Ovary (tissue), 3 donors: ENCODE measurements around the gene EIF2S2.

ENCODE experiments used
- EP300 ChIP-seq: sonication (generic); formaldehyde crosslinking; IDR thresholded peaks from one replicate; pipeline ENCODE4 v1.6.1; 2017; ENCODE audit warnings: antibody characterized with exemption
- TF ChIP-seq, protein P1 (sequence below), 3 donors: fragments of 450-650 bp in 2 of 3; fragments of 200-600 bp in 1 of 3; IDR thresholded peaks; one replicate each; pipeline versions ENCODE4 v1.5.1 to v1.8.0; 2016 to 2022; ENCODE audit warnings: antibody characterized with exemption in 3 of 3, mild to moderate bottlenecking in 1 of 3
- donor health status: DM: no; HTN: no; CAD: no.

DNA sequence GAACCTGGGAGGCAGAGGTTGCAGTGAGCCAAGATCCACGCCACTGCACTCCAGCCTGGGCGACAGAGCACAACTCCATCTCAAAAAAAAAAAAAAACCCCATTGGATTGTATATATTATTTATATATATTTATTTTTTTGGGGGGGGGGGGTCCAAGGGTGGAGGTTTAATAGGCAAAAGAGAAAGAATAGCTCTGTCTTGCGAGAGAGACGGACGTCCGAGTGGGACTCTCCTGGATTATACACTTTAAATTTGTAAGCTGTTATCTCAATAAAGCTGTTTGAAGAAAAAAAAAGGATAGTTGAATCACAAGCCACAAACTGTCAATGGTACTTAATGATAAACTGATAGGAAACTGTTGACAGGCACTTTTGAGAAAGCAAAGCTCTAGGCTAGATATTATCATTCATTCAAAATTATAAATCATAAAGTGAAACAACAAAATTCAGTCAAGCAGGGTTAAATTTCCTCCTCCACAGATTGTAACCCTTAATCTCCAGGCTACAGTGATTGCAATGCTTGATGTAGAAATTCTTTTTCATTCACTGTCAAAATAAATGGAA is 20.3 kb downstream of the EIF2S2 start:
- TF ChIP-seq, protein P1, sequence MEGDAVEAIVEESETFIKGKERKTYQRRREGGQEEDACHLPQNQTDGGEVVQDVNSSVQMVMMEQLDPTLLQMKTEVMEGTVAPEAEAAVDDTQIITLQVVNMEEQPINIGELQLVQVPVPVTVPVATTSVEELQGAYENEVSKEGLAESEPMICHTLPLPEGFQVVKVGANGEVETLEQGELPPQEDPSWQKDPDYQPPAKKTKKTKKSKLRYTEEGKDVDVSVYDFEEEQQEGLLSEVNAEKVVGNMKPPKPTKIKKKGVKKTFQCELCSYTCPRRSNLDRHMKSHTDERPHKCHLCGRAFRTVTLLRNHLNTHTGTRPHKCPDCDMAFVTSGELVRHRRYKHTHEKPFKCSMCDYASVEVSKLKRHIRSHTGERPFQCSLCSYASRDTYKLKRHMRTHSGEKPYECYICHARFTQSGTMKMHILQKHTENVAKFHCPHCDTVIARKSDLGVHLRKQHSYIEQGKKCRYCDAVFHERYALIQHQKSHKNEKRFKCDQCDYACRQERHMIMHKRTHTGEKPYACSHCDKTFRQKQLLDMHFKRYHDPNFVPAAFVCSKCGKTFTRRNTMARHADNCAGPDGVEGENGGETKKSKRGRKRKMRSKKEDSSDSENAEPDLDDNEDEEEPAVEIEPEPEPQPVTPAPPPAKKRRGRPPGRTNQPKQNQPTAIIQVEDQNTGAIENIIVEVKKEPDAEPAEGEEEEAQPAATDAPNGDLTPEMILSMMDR (IDR thresholded peaks at IDR 0.05) = no peak
- TF ChIP-seq EP300 = no peak
